NT2/D1 (cell line): ENCODE measurements around the gene PRSS48.

Experiments
- SUZ12 ChIP-seq: IDR thresholded peaks from 2 replicates; pipeline ENCODE4 v1.6.1; 2011; ENCODE audit not compliant: insufficient read length, insufficient read depth; ENCODE audit errors: extremely low read depth
- YY1 ChIP-seq: IDR thresholded peaks from 2 replicates; pipeline ENCODE4 v1.6.1; 2011; ENCODE audit not compliant: insufficient read length, insufficient read depth

DNA sequence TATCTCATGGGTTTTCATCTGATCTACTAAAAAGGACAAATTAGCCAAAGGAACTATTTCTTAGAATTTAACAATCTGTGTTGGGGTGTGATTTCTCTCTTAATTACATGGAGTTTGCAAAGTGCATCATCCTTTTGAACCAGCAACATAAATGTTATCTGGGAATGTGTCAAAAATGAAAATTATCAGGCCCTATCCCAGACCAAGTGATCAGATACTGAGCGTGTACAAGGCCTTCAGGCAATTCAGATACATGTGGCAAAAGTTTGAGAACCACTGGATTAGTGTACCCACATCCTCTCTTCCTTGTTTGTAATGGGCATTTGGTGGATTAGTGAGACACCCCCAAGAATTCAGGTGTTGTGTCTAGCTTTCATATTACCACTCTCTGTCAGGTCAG is 44.6 kb downstream of the PRSS48 start:
- TF ChIP-seq YY1: no peak
- no peak for TF ChIP-seq SUZ12
